OCI-LY1 (cell line): ENCODE results near the gene PCNX2.
"Not testable (repeated sequence)": the region's sequence is repeated elsewhere in the genome, so short reads cannot be mapped to it uniquely, and the experiment has no call there.

Experiments
- EZH2 ChIP-seq: fragments of 200-600 bp; sonication (generic), shearing (Covaris generic); IDR thresholded peaks from 2 replicates; pipeline ENCODE4 v1.8.0; 2017; ENCODE audit warnings: borderline replicate concordance, mixed run types, mild to moderate bottlenecking, antibody characterized with exemption, low read length, moderate library complexity, mixed read lengths
- TF ChIP-seq, protein P1 (sequence below): fragments of 200-600 bp; sonication (generic), shearing (Covaris generic); IDR thresholded peaks from 2 replicates; pipeline ENCODE4 v1.5.1; 2017; ENCODE audit warnings: mild to moderate bottlenecking, antibody characterized with exemption, low read length, moderate library complexity, mixed read lengths

DNA sequence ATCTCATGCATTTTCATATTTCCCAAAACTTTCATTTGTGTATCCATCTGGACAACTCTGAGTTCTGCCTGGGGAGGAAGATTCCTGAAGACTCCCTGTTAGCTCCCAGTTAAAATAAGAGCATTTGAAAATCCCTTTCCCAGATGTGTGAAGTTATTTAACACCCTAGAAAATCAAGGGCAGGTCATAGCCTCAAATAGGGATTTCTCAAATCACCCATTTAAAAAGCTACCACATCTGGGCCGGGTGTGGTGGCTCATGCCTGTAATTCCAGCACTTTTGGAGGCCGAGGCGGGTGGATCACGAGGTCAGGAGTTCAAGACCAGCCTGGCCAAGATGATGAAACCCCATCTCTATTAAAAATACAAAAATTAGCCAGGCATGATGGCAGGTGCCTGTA, 214.7 kb downstream of the PCNX2 start:
- TF ChIP-seq, protein P1, sequence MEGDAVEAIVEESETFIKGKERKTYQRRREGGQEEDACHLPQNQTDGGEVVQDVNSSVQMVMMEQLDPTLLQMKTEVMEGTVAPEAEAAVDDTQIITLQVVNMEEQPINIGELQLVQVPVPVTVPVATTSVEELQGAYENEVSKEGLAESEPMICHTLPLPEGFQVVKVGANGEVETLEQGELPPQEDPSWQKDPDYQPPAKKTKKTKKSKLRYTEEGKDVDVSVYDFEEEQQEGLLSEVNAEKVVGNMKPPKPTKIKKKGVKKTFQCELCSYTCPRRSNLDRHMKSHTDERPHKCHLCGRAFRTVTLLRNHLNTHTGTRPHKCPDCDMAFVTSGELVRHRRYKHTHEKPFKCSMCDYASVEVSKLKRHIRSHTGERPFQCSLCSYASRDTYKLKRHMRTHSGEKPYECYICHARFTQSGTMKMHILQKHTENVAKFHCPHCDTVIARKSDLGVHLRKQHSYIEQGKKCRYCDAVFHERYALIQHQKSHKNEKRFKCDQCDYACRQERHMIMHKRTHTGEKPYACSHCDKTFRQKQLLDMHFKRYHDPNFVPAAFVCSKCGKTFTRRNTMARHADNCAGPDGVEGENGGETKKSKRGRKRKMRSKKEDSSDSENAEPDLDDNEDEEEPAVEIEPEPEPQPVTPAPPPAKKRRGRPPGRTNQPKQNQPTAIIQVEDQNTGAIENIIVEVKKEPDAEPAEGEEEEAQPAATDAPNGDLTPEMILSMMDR: not testable (repeated sequence)
- not testable (repeated sequence) for TF ChIP-seq EZH2
